ENCODE measurements around the gene CYFIP1.

DNA sequence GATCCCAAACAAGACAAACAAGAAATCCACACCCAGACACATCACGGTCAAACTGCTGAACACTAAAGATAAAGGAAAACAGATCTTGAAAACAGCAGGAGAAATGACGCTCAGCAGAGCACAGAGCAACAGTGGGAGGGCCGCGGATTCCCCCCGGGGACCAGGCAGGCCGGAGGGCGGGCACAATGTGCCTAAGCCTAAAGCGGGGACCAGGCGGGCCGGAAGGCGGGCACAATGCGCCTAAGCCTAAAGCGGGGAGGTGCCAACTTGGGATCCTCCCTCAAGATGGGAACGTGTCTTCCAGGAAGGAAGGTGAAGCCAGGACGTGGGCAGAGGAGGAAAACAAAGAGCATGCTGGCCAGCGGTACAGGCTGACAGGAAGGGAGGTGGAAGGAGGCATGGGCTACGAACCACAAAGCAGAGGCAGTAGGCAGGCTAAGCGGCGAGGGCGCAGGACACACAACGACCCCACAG is 31.1 kb downstream of the CYFIP1 start:
- TF ChIP-seq, protein P1, sequence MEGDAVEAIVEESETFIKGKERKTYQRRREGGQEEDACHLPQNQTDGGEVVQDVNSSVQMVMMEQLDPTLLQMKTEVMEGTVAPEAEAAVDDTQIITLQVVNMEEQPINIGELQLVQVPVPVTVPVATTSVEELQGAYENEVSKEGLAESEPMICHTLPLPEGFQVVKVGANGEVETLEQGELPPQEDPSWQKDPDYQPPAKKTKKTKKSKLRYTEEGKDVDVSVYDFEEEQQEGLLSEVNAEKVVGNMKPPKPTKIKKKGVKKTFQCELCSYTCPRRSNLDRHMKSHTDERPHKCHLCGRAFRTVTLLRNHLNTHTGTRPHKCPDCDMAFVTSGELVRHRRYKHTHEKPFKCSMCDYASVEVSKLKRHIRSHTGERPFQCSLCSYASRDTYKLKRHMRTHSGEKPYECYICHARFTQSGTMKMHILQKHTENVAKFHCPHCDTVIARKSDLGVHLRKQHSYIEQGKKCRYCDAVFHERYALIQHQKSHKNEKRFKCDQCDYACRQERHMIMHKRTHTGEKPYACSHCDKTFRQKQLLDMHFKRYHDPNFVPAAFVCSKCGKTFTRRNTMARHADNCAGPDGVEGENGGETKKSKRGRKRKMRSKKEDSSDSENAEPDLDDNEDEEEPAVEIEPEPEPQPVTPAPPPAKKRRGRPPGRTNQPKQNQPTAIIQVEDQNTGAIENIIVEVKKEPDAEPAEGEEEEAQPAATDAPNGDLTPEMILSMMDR (IDR thresholded peaks at IDR 0.05; ENCODE audit: control extremely low read depth in 1 of 3, insufficient read depth in 1 of 3, low read depth in 1 of 3, low read length in 3 of 3), result no peak
- no peak for TF ChIP-seq EP300 (IDR thresholded peaks at IDR 0.05; ENCODE audit: borderline replicate concordance in 1 of 2, low read depth in 2 of 2, low read length in 2 of 2)
- TF ChIP-seq BCL11A (IDR thresholded peaks at IDR 0.05; ENCODE audit: low read depth in 2 of 2, low read length in 2 of 2), result no peak
- no peak for TF ChIP-seq EZH2 (IDR thresholded peaks at IDR 0.05; ENCODE audit: low read depth, low read length, severe bottlenecking)
- no peak for TF ChIP-seq POLR2A (IDR thresholded peaks at IDR 0.05; ENCODE audit: control extremely low read depth in 1 of 2, low read depth in 2 of 2, low read length in 2 of 2)

All from H1 (cell line).